K562 (cell line): ENCODE results near the gene JUNB. TPM values are rescaled to one million over a fixed set of nuclear protein-coding genes. Genes with fewer than 3 reads are reported as not detected.

ENCODE experiments used
- AFF4 ChIP-seq: sonication (generic); formaldehyde crosslinking; IDR thresholded peaks from 2 replicates; pipeline ENCODE4 v1.8.0; 2023; ENCODE audit warnings: mild to moderate bottlenecking, missing genetic modification reagents
- ARID1B ChIP-seq: fragments of 450-650 bp; IDR thresholded peaks from 2 replicates; pipeline ENCODE4 v1.6.1; 2016; ENCODE audit warnings: antibody characterized with exemption, mild to moderate bottlenecking, inconsistent platforms
- CC2D1A ChIP-seq: fragments of 450-650 bp; IDR thresholded peaks from 2 replicates; pipeline ENCODE4 v1.6.1; 2017; ENCODE audit warnings: mild to moderate bottlenecking
- FOS ChIP-seq: IDR thresholded peaks from 3 replicates; pipeline ENCODE4 v1.6.1; 2011; ENCODE audit not compliant: insufficient read length; ENCODE audit errors: extremely low read depth
- FOXJ3 ChIP-seq: sonication (generic); formaldehyde crosslinking; IDR thresholded peaks from 2 replicates; pipeline ENCODE4 v1.4.0; 2020; ENCODE audit warnings: mild to moderate bottlenecking, missing genetic modification reagents
- FUS ChIP-seq: fragments of 200-400 bp; formaldehyde crosslinking; optimal IDR thresholded peaks from 2 replicates; pipeline ENCODE3; 2017; ENCODE audit warnings: low read depth, low read length
- GMEB1 ChIP-seq: fragments of 250-450 bp; sonication (Bioruptor Pico); IDR thresholded peaks from 2 replicates; pipeline ENCODE4 v1.4.0; 2020; ENCODE audit warnings: mild to moderate bottlenecking
- JUNB ChIP-seq: fragments of 450-650 bp; formaldehyde crosslinking; conservative IDR thresholded peaks from 2 replicates; pipeline ENCODE4 v1.4.0; 2020; ENCODE audit warnings: mild to moderate bottlenecking
- NFIC ChIP-seq: fragments of 450-650 bp; IDR thresholded peaks from 2 replicates; pipeline ENCODE4 v1.6.1; 2017; ENCODE audit warnings: mild to moderate bottlenecking, inconsistent platforms
- PHF20 ChIP-seq: fragments of 450-650 bp; IDR thresholded peaks from 2 replicates; pipeline ENCODE4 v1.6.1; 2018; ENCODE audit not compliant: partially characterized antibody
- PML ChIP-seq: IDR thresholded peaks from 2 replicates; pipeline ENCODE4 v1.6.1; 2012; ENCODE audit warnings: low read length, inconsistent platforms
- SREBF1 ChIP-seq: fragments of 150-350 bp; IDR thresholded peaks from 2 replicates; pipeline ENCODE4 v1.6.1; 2014; ENCODE audit warnings: antibody characterized with exemption, low read depth, low read length, borderline replicate concordance
- TAF9B ChIP-seq: fragments of 450-650 bp; IDR thresholded peaks from 2 replicates; pipeline ENCODE4 v1.6.1; 2018; ENCODE audit warnings: mild to moderate bottlenecking; ENCODE audit not compliant: partially characterized antibody
- TCF3 ChIP-seq: sonication (generic); formaldehyde crosslinking; IDR thresholded peaks from 2 replicates; pipeline ENCODE4 v1.4.0; 2020; ENCODE audit warnings: mild to moderate bottlenecking, missing genetic modification reagents
- TEAD1 ChIP-seq, 2 experiments: fragments of 450-650 bp in 1 of 2; sonication (generic) in 1 of 2; formaldehyde crosslinking; IDR thresholded peaks; 2 replicates each; pipeline versions ENCODE4 v1.4.0 to v1.8.0; 2020 to 2022; ENCODE audit warnings: mild to moderate bottlenecking in 2 of 2, missing genetic modification reagents in 1 of 2
- ZBED1 ChIP-seq: IDR thresholded peaks from 2 replicates; pipeline ENCODE4 v1.6.1; 2014
- ZEB2 ChIP-seq: fragments of 450-650 bp; IDR thresholded peaks from 2 replicates; pipeline ENCODE4 v1.6.1; 2016
- ZNF445 ChIP-seq: fragments of 250-450 bp; sonication (Bioruptor Pico); IDR thresholded peaks from 2 replicates; pipeline ENCODE4 v1.4.0; 2020; ENCODE audit warnings: low read depth, mild to moderate bottlenecking, moderate library complexity
- ZNF764 ChIP-seq: fragments of 250-450 bp; sonication (Bioruptor Pico); IDR thresholded peaks from 2 replicates; pipeline ENCODE4 v1.4.0; 2020; ENCODE audit warnings: low read depth, mild to moderate bottlenecking, moderate library complexity
- polyA plus RNA-seq, 8 experiments: library from polyadenylated mRNA; depleted of rRNA in 4 of 8; stranded (reverse) in 5 of 8; unstranded in 3 of 8; fragments of >200 nt; fragmentation: Nextera tagmentation in 2 of 8; fragmentation: Illumina TruSeq in 1 of 8; extraction: Ambion mirVana in 2 of 8; extraction: Trizol in 1 of 8; gene quantifications; 2 replicates each; pipeline versions ENCODE4 v1.2.1 to v1.2.3, GENCODE V29; 2011 to 2014; ENCODE audit warnings: inconsistent platforms in 1 of 8, missing spikeins in 1 of 8
- total RNA-seq, 7 experiments: library from RNA; depleted of rRNA in 6 of 7; stranded (reverse); fragments of >200 nt in 6 of 7; fragmentation: Illumina TruSeq in 2 of 7; extraction: Trizol in 2 of 7; gene quantifications; 2 replicates each; pipeline versions ENCODE4 v1.2.1 to v1.2.3, GENCODE V29; 2011 to 2021; ENCODE audit warnings: low replicate concordance in 1 of 7
- TF ChIP-seq, protein P1 (sequence below): IDR thresholded peaks from 3 replicates; pipeline ENCODE4 v1.6.1; 2011; ENCODE audit warnings: borderline replicate concordance, mild to moderate bottlenecking; ENCODE audit not compliant: insufficient read length, insufficient read depth
- TF ChIP-seq, protein P2 (sequence below): fragments of 250-450 bp; sonication (Bioruptor Pico); IDR thresholded peaks from 2 replicates; pipeline ENCODE4 v1.9.0; 2021; ENCODE audit warnings: mild to moderate bottlenecking

Gene JUNB
- total and polyA plus RNA-seq, 9 of the 15 experiments (the other 6 are each of a cell fraction or from before 2014, with no cell fraction given): 0.23 to 88.1 (median 13.1) TPM

- TF ChIP-seq ARID1B: peak; percentile 47
- peak; percentile 6 to 31; a peak in 2 of 4 replicates for TF ChIP-seq TEAD1 (CRISPR knock-in tag; IDR thresholded peaks at IDR 0.05)
- 0 out of 2 replicates have a peak, but pooled peaks have one; percentile 23 for TF ChIP-seq JUNB
- TF ChIP-seq CC2D1A: no peak
- TF ChIP-seq, protein P1, sequence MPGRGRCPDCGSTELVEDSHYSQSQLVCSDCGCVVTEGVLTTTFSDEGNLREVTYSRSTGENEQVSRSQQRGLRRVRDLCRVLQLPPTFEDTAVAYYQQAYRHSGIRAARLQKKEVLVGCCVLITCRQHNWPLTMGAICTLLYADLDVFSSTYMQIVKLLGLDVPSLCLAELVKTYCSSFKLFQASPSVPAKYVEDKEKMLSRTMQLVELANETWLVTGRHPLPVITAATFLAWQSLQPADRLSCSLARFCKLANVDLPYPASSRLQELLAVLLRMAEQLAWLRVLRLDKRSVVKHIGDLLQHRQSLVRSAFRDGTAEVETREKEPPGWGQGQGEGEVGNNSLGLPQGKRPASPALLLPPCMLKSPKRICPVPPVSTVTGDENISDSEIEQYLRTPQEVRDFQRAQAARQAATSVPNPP: no peak
- TF ChIP-seq, protein P2, sequence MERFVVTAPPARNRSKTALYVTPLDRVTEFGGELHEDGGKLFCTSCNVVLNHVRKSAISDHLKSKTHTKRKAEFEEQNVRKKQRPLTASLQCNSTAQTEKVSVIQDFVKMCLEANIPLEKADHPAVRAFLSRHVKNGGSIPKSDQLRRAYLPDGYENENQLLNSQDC (CRISPR knock-in tag): peak; percentile 86
- TF ChIP-seq TAF9B: peak; percentile 92
- TF ChIP-seq AFF4 (CRISPR knock-in tag): peak; percentile 99
- TF ChIP-seq ZBED1: peak; percentile 93
- peak; percentile 9 for TF ChIP-seq FOS
- peak; percentile 98 for TF ChIP-seq FUS
- TF ChIP-seq ZNF445: peak; percentile 13; the same call in 1 of the 2 replicates
- 0 out of 2 replicates have a peak, but pooled peaks have one; percentile 25 for TF ChIP-seq ZNF764 (CRISPR knock-in tag)
- TF ChIP-seq TCF3 (CRISPR knock-in tag): peak; percentile 48; the same call in 1 of the 2 replicates
- TF ChIP-seq ZEB2: 0 out of 2 replicates have a peak, but pooled peaks have one; percentile 26
- 0 out of 2 replicates have a peak, but pooled peaks have one; percentile 2 for TF ChIP-seq SREBF1
- TF ChIP-seq NFIC: peak; percentile 85
- peak; percentile 97 for TF ChIP-seq PML
- peak; percentile 80 for TF ChIP-seq GMEB1 (CRISPR knock-in tag)
- peak; percentile 61 for TF ChIP-seq PHF20
- 0 out of 2 replicates have a peak, but pooled peaks have one; percentile 34 for TF ChIP-seq FOXJ3
Measured at GRCh38 chr19:12791345-12792050, at the start of gene JUNB (continued).
